Activated T-helper 17 cell treated with anti-CD3 and anti-CD28 coated beads, Interleukin-2, amount 50 U/mL, for 72 hours (primary cell): ENCODE data around the gene C1orf53. TPM values are rescaled to one million over a fixed set of nuclear protein-coding genes. Genes with fewer than 3 reads are reported as not detected.
A peak's percentile ranks its signal among the peaks of the same experiment; 100 is the strongest.

Experiments used
- ATAC-seq: fragments of 150-1000 bp; cut with Tn5 transposase; replicated peaks from 2 replicates; pipeline ENCODE4 v1.10.0; 2021; ENCODE audit warnings: mild to moderate bottlenecking, moderate library complexity
- H3K27ac Mint-ChIP-seq: one replicate; pipeline ENCODE4 v1.8.0; 2022; ENCODE audit warnings: mixed read lengths
- H3K27me3 Mint-ChIP-seq: one replicate; pipeline ENCODE4 v1.8.0; 2022; ENCODE audit warnings: mixed read lengths
- H3K36me3 Mint-ChIP-seq: one replicate; pipeline ENCODE4 v1.8.0; 2022; ENCODE audit warnings: low read depth, mild to moderate bottlenecking, mixed read lengths
- H3K4me1 Mint-ChIP-seq: one replicate; pipeline ENCODE4 v1.8.0; 2022; ENCODE audit warnings: mixed read lengths
- H3K4me3 Mint-ChIP-seq: one replicate; pipeline ENCODE4 v1.8.0; 2022; ENCODE audit warnings: mild to moderate bottlenecking, mixed read lengths
- H3K9me3 Mint-ChIP-seq: one replicate; pipeline ENCODE4 v1.8.0; 2022; ENCODE audit warnings: mixed read lengths
- total RNA-seq, 2 donors: library from RNA; stranded (reverse); gene quantifications; one replicate each; pipeline ENCODE4 v1.2.3, GENCODE V29; 2022

C1orf53 gene
- total RNA-seq, 2 donors from 2014 or later, result 0.50 to 0.78 TPM

DNA sequence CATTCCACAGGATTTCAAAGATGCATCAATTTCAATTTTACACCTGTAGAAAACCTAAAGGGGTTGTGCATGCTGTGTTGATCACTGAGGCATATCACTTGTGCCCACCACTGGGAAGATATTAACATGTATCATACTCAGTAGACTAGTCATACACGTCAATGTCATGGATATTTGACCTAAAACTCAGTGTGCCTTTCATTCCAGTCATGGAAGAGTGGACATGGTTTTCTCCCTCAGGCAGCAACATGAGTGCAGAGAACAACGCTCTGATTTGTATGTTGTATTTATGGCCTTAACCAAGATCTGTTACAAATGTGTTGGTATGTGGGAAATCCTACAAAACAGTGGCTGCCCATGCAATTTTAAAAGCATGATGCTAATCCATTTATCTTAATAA lies 6.1 kb upstream of the C1orf53 start:
- Mint-ChIP-seq H3K4me3 (no peak overlapping the region), H3K27me3 (peaks cover 39% of the 10 kb centered on the region), H3K27ac (no peak overlapping the region), H3K36me3 (no peaks in the 10 kb centered on the region), H3K4me1 (no peaks in the 10 kb centered on the region), H3K9me3 (no peaks in the 10 kb centered on the region)
- no peak for ATAC-seq

GRCh38 chr1:197899037-197899436 lies 3.4 kb upstream of the C1orf53 start:
- Mint-ChIP-seq H3K9me3 (no peaks in the 10 kb centered on the region), H3K4me3 (no peak overlapping the region), H3K4me1 (no peaks in the 10 kb centered on the region), H3K27ac (no peak overlapping the region), H3K27me3 (peaks cover 24% of the 10 kb centered on the region), H3K36me3 (no peaks in the 10 kb centered on the region)
- no peak for ATAC-seq

DNA sequence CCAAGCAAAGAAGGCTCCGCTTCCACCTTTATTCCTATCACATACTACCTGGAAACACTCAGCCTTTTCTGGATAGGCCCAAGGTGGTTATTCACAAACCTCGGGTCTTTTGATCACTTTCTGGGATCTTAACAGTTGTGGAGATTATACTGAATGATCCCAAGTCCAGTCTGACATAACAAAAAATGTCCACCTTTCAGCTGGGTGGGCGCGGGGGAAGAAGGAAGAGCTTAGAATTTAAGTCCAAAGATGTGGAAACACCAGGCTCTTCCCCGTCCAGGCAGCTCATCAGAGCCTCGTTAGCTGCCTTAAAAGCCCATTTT lies 338 bp upstream of the C1orf53 start:
- no peaks in the 10 kb centered on the region for H3K9me3 Mint-ChIP-seq
- no peak for ATAC-seq
- no peaks in the 10 kb centered on the region for H3K4me1 Mint-ChIP-seq
- peak overlapping the region; percentile 77 for H3K4me3 Mint-ChIP-seq
- peaks cover 36% of the 10 kb centered on the region for H3K27me3 Mint-ChIP-seq
- H3K27ac Mint-ChIP-seq, result peak overlapping the region; percentile 83
- H3K36me3 Mint-ChIP-seq, result no peaks in the 10 kb centered on the region

- H3K27me3 Mint-ChIP-seq, result peaks cover 35% of the 10 kb centered on the region
These were observed 725 bp downstream of the C1orf53 start for GRCh38 chr1:197903196-197903514.

DNA sequence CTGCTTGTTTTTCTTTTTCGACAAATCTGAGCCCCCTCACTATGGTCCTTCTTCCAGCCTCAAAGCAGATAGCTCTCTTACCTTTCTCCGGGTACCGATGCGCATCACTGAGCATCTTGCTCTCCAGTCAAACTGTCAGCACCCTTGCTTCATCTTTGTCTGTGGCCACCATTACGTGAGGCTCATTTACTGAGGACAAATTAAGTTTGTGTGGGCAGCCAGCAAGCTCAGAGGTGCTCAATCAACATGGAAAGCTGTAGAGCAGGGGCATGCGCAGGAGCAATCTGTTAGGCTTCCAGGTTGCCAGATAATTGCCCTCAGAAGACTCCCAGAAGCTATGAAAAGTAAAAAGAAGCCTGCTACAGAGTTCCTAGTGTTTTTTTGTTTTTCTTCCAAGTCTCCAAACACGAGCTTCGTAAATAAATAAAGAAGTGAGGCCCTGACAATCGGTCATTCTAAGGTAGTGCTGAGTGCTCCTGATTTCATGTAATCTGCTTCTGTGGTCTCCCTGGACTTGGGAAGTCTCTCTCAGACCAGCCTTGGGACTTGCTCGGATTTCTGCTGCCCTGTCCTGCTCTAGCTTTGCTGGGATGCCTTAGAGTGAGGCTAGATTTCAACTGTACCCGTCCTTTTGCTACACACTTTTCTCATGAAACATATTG lies 1.8 kb downstream of the C1orf53 start:
- Mint-ChIP-seq H3K4me3 (no peak overlapping the region), H3K27ac (no peak overlapping the region), H3K4me1 (peaks cover 4% of the 10 kb centered on the region), H3K36me3 (no peaks in the 10 kb centered on the region), H3K9me3 (no peaks in the 10 kb centered on the region), H3K27me3 (peaks cover 46% of the 10 kb centered on the region)
- ATAC-seq, result no peak

More at GRCh38 chr1:197903196-197903514, 725 bp downstream of the C1orf53 start:
- no peaks in the 10 kb centered on the region for H3K36me3 Mint-ChIP-seq
- H3K9me3 Mint-ChIP-seq, result no peaks in the 10 kb centered on the region
- ATAC-seq, result peak; percentile 28
- no peaks in the 10 kb centered on the region for H3K4me1 Mint-ChIP-seq
- H3K4me3 Mint-ChIP-seq, result peak overlapping the region; percentile 77
- peak overlapping the region; percentile 28 for H3K27ac Mint-ChIP-seq

- no peak overlapping the region for H3K4me3 Mint-ChIP-seq
- H3K4me1 Mint-ChIP-seq, result peaks cover 12% of the 10 kb centered on the region
- H3K9me3 Mint-ChIP-seq, result no peaks in the 10 kb centered on the region
- peaks cover 4% of the 10 kb centered on the region for H3K36me3 Mint-ChIP-seq
- peaks cover 60% of the 10 kb centered on the region for H3K27me3 Mint-ChIP-seq
- ATAC-seq, result no peak
- no peak overlapping the region for H3K27ac Mint-ChIP-seq
These were observed 3.4 kb downstream of the C1orf53 start for GRCh38 chr1:197905699-197906351.

DNA sequence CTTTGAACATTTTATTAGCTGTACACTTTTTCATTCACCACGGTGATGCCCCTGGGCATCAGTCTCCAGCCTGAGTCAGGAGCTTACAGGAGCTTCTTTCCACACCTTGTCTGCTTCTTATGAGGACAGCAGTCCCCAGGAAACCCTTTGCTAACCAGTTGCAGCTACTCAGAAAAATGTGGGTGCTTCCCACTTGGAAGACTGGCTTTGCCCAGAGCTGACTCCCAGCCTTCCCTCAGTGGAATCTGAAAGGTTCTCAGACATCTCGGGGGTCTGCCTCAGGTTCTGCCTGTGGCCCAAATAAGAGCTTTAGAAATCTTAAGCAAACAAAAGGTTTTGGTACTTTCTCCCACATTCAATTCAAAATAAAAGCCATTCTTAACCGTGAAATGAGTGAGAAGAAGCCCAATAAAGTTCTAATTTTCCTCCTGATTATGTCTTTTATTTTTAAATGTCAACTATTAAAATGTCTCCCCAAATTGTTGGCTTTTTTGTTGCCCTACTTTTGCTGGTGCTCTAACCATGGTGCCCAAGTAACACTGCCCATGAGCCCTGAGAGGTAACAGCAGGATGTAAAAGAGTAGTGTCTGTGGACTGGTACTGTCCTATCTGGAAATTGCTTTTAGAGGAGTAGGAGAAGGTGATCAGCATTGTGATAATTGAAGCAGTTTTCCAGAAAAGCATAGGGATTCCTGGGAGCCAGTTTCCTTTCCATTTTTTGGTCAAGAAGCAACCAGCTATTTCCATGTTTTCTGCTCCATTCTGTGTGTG lies 5.6 kb downstream of the C1orf53 start:
- Mint-ChIP-seq H3K9me3 (no peaks in the 10 kb centered on the region), H3K27me3 (peaks cover 78% of the 10 kb centered on the region), H3K4me1 (peaks cover 24% of the 10 kb centered on the region), H3K27ac (no peak overlapping the region), H3K36me3 (peaks cover 10% of the 10 kb centered on the region), H3K4me3 (peak overlapping the region; percentile 66)
- ATAC-seq, result no peak

- H3K36me3 Mint-ChIP-seq, result peaks cover 10% of the 10 kb centered on the region
- H3K27me3 Mint-ChIP-seq, result peaks cover 84% of the 10 kb centered on the region
- no peak overlapping the region for H3K27ac Mint-ChIP-seq
- H3K4me1 Mint-ChIP-seq, result peaks cover 24% of the 10 kb centered on the region
- no peaks in the 10 kb centered on the region for H3K9me3 Mint-ChIP-seq
- H3K4me3 Mint-ChIP-seq, result peak overlapping the region; percentile 66
- no peak for ATAC-seq
These were observed 6.3 kb downstream of the C1orf53 start for GRCh38 chr1:197908716-197909220.

GRCh38 chr1:197909384-197909783 lies 7.0 kb downstream of the C1orf53 start:
- no peak for ATAC-seq
- Mint-ChIP-seq H3K9me3 (no peaks in the 10 kb centered on the region), H3K27ac (no peak overlapping the region), H3K27me3 (peaks cover 83% of the 10 kb centered on the region), H3K4me1 (peaks cover 24% of the 10 kb centered on the region), H3K36me3 (peaks cover 10% of the 10 kb centered on the region), H3K4me3 (peak overlapping the region; percentile 66)

GRCh38 chr1:197910120-197910991 lies 7.9 kb downstream of the C1orf53 start:
- ATAC-seq, result no peak
- H3K27me3 Mint-ChIP-seq, result peaks cover 86% of the 10 kb centered on the region
- no peaks in the 10 kb centered on the region for H3K9me3 Mint-ChIP-seq
- H3K36me3 Mint-ChIP-seq, result peaks cover 10% of the 10 kb centered on the region
- H3K4me1 Mint-ChIP-seq, result peaks cover 24% of the 10 kb centered on the region
- peak overlapping the region; percentile 66 for H3K4me3 Mint-ChIP-seq
- no peak overlapping the region for H3K27ac Mint-ChIP-seq

GRCh38 chr1:197911111-197911856 lies 8.9 kb downstream of the C1orf53 start:
- peaks cover 24% of the 10 kb centered on the region for H3K4me1 Mint-ChIP-seq
- peak overlapping the region; percentile 66 for H3K4me3 Mint-ChIP-seq
- no peak for ATAC-seq
- H3K36me3 Mint-ChIP-seq, result peaks cover 10% of the 10 kb centered on the region
- H3K27ac Mint-ChIP-seq, result no peak overlapping the region
- no peaks in the 10 kb centered on the region for H3K9me3 Mint-ChIP-seq
- H3K27me3 Mint-ChIP-seq, result peaks cover 86% of the 10 kb centered on the region

DNA sequence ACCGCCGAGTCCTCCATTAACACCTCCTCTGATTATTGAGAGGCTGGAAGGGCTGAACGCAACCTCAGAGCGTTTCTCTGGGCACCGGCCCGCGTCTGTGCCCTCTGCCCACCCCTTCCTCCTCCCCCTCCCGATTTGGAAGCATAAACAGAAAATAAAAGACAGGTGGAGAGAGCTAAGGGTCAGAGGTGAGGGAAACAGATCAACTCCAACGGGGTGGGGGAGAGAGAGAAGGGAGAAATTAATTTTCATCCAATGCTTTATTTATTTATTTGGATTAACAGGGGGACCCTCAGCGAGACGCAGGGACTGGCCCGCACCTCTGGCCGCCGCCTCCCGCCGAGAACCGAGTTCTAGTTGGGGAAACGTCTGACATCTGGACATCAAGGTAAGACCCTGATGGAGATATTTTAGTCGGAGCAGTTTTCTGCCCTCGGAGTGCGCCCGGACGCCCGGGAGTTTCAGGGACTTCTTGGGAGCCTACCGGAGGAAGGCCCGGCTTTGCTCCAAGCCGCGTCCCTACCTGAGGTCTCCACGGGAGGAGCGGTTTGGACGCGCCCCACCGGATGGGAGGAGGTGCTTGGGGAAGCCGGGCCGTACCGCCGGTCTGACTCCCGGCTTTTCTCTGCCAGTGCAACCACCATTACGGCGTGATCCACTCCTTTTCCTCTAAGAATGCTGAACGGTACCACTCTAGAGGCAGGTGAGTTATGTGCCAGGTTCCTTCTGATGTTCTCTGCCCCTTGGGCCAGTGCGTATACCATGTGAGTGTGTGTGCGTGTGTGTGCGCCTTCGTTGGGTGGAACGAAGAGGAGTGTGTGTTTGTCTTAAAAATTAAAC lies 9.6 kb downstream of the C1orf53 start:
- peaks cover 10% of the 10 kb centered on the region for H3K36me3 Mint-ChIP-seq

More for the DNA sequence above, 9.6 kb downstream of the C1orf53 start:
- no peak overlapping the region for H3K27ac Mint-ChIP-seq
- H3K27me3 Mint-ChIP-seq, result peaks cover 91% of the 10 kb centered on the region
- peak overlapping the region; percentile 66 for H3K4me3 Mint-ChIP-seq
- no peaks in the 10 kb centered on the region for H3K9me3 Mint-ChIP-seq
- peaks cover 25% of the 10 kb centered on the region for H3K4me1 Mint-ChIP-seq
- ATAC-seq, result no peak
